CD14-positive monocyte (primary cell): ENCODE measurements around the gene ARRDC3. TPM values are rescaled to one million over a fixed set of nuclear protein-coding genes. Genes with fewer than 3 reads are reported as not detected.

Experiments used
- DNase-seq, 3 donors: peaks; one replicate each; pipeline ENCODE4 v3.0.0-alpha.2; 2011 to 2022
- H2AFZ ChIP-seq: 2 replicates; pipeline ENCODE4 v1.6.0; 2012; ENCODE audit warnings: mild to moderate bottlenecking, low read depth, low read length, inconsistent platforms; ENCODE audit not compliant: insufficient read depth, poor library complexity, severe bottlenecking
- H3K27ac ChIP-seq, 2 donors: 1 replicate in 1 of 2; 2 replicates in 1 of 2; pipeline ENCODE4 v1.5.1; 2012 to 2013; ENCODE audit warnings: low read length in 2 of 2, control low read depth in 1 of 2, inconsistent platforms in 1 of 2, low read depth in 1 of 2, mild to moderate bottlenecking in 1 of 2
- H3K27me3 ChIP-seq, 2 donors: one replicate each; pipeline versions ENCODE4 v1.6.0 to v1.6.1; 2011 to 2013; ENCODE audit warnings: low read length in 2 of 2; ENCODE audit not compliant: control insufficient read depth in 2 of 2, insufficient read depth in 2 of 2
- H3K36me3 ChIP-seq, 2 donors: replicated peaks in 1 of 2; 1 replicate in 1 of 2; 2 replicates in 1 of 2; pipeline versions ENCODE4 v1.5.1 to v1.6.1; 2012 to 2013; ENCODE audit warnings: low read length in 2 of 2, control low read depth in 1 of 2, inconsistent platforms in 1 of 2, mild to moderate bottlenecking in 1 of 2; ENCODE audit not compliant: insufficient read depth in 2 of 2, control insufficient read depth in 1 of 2
- H3K4me1 ChIP-seq, 2 donors: 1 replicate in 1 of 2; 2 replicates in 1 of 2; pipeline versions ENCODE4 v1.5.1 to v1.6.1; 2012 to 2013; ENCODE audit warnings: low read length in 2 of 2, control low read depth in 1 of 2, inconsistent platforms in 1 of 2, mild to moderate bottlenecking in 1 of 2, moderate library complexity in 1 of 2; ENCODE audit not compliant: insufficient read depth in 2 of 2, control insufficient read depth in 1 of 2
- H3K4me2 ChIP-seq: replicated peaks from 2 replicates; pipeline ENCODE3; 2012; ENCODE audit warnings: low read length, moderate library complexity, mild to moderate bottlenecking; ENCODE audit not compliant: poor library complexity, severe bottlenecking; ENCODE audit errors: extremely low read depth
- H3K4me3 ChIP-seq, 3 experiments: fragments of 200-600 bp in 1 of 3; sonication (generic) in 1 of 3; replicated peaks in 1 of 3; 1 replicate in 2 of 3; 2 replicates in 1 of 3; pipeline ENCODE4 v1.5.1; 2011 to 2013; ENCODE audit warnings: low read length in 3 of 3, mild to moderate bottlenecking in 3 of 3, control low read depth in 2 of 3, low read depth in 2 of 3, inconsistent platforms in 1 of 3, moderate library complexity in 1 of 3
- H3K79me2 ChIP-seq: 2 replicates; pipeline ENCODE4 v1.6.0; 2012; ENCODE audit warnings: mild to moderate bottlenecking, control low read depth, inconsistent platforms, low read length, moderate library complexity; ENCODE audit not compliant: insufficient read depth
- H3K9ac ChIP-seq: 2 replicates; pipeline ENCODE4 v1.6.0; 2017; ENCODE audit warnings: low read length, mild to moderate bottlenecking; ENCODE audit not compliant: insufficient read depth, poor library complexity, severe bottlenecking
- H3K9me3 ChIP-seq, 2 donors: replicated peaks in 1 of 2; 1 replicate in 1 of 2; 2 replicates in 1 of 2; pipeline versions ENCODE4 v1.5.1 to v1.6.1; 2012 to 2013; ENCODE audit warnings: low read length in 2 of 2, control low read depth in 1 of 2; ENCODE audit not compliant: control insufficient read depth in 1 of 2, insufficient read depth in 1 of 2
- H4K20me1 ChIP-seq: 2 replicates; pipeline ENCODE4 v1.6.0; 2012; ENCODE audit warnings: mild to moderate bottlenecking, low read length, control low read depth, moderate library complexity; ENCODE audit not compliant: insufficient read depth
- H3K27ac Mint-ChIP-seq, 7 donors: one replicate each; pipeline ENCODE4 v1.8.0; 2020; ENCODE audit warnings: mild to moderate bottlenecking in 7 of 7, mixed read lengths in 7 of 7, moderate library complexity in 6 of 7, inconsistent platforms in 2 of 7
- H3K27me3 Mint-ChIP-seq, 3 donors: one replicate each; pipeline ENCODE4 v1.8.0; 2021 to 2022; ENCODE audit warnings: low read depth in 3 of 3, mild to moderate bottlenecking in 3 of 3, mixed read lengths in 3 of 3, moderate library complexity in 3 of 3, inconsistent platforms in 1 of 3
- H3K36me3 Mint-ChIP-seq, 2 donors: one replicate each; pipeline ENCODE4 v1.8.0; 2020; ENCODE audit warnings: mixed read lengths in 2 of 2, inconsistent platforms in 1 of 2, mild to moderate bottlenecking in 1 of 2
- H3K4me1 Mint-ChIP-seq: one replicate; pipeline ENCODE4 v1.8.0; 2020; ENCODE audit warnings: mild to moderate bottlenecking, mixed read lengths
- H3K4me3 Mint-ChIP-seq, 2 donors: one replicate each; pipeline ENCODE4 v1.8.0; 2020; ENCODE audit warnings: mild to moderate bottlenecking in 2 of 2, mixed read lengths in 2 of 2, moderate library complexity in 1 of 2
- H3K9me3 Mint-ChIP-seq, 7 donors: one replicate each; pipeline ENCODE4 v1.8.0; 2020 to 2022; ENCODE audit warnings: mixed read lengths in 7 of 7, mild to moderate bottlenecking in 6 of 7, moderate library complexity in 6 of 7, inconsistent platforms in 2 of 7
- WGBS: methylation state at CpG from one replicate; pipeline ENCODE4 v1.1.5; 2013; ENCODE audit warnings: missing lambda C conversion rate; ENCODE audit not compliant: insufficient coverage; 5-methylcytosine and 5-hydroxymethylcytosine counted together
- intact Hi-C, 2 donors: fragments of 100-400 bp; cut with micrococcal nuclease; formaldehyde crosslinking; loops; one replicate each; pipeline versions ENCODE4 v1.15.0 to v1.15.1; 2023
- polyA plus RNA-seq, 3 donors: library from polyadenylated mRNA; depleted of rRNA in 1 of 3; unstranded in 2 of 3; stranded (reverse) in 1 of 3; fragments of 300-500 nt in 2 of 3; fragments of >200 nt in 1 of 3; fragmentation: Illumina TruSeq in 2 of 3; gene quantifications; 1 replicate in 2 of 3; 2 replicates in 1 of 3; pipeline ENCODE4 v1.2.3, GENCODE V29; 2012 to 2021
- TF ChIP-seq, protein P1 (sequence below): fragments of 200-600 bp; IDR thresholded peaks from one replicate; pipeline ENCODE4 v1.8.0; 2022; ENCODE audit warnings: antibody characterized with exemption, mild to moderate bottlenecking

ARRDC3 gene
- polyA plus RNA-seq, 3 donors, result 43.3 to 68.0 (median 64.6) TPM

DNA sequence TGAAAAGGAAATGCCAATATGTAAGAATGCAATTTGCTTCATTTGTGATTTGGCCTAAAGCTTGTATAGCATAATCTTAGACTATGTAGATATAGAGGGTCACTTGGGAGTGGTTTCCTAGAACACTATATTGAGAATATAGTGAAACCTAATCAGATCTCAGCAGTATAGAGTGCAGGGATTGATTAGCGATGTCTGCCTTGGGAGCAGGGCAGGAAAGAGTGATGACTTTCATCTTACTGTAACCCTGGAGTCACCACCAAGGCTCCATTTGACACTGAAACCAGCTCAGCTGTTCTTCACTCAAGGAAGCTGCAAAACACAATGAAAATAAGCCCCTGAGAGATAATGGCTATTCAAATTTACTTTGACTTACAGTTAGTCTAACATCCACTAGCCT lies 26.2 kb upstream of the ARRDC3 start:
- peaks cover 0 to 2% (median 0%) of the 10 kb centered on the region in 7 donors for H3K9me3 Mint-ChIP-seq
- H3K36me3 ChIP-seq, result no peaks in the 10 kb centered on the region
- H3K4me1 Mint-ChIP-seq, result no peaks in the 10 kb centered on the region
- peaks cover 0 to 2% of the 10 kb centered on the region in 2 donors for H3K36me3 Mint-ChIP-seq
- no peaks in the 10 kb centered on the region for H3K4me1 ChIP-seq
- H3K79me2 ChIP-seq, result no peaks in the 10 kb centered on the region
- H3K27me3 Mint-ChIP-seq, result peaks cover 0 to 2% (median 0%) of the 10 kb centered on the region in 3 donors
- no peaks in the 10 kb centered on the region for H3K27me3 ChIP-seq
- DNase-seq, result no peak
- H3K4me3 Mint-ChIP-seq, result no peak overlapping the region
- no peak overlapping the region for H3K9ac ChIP-seq
- no CpG with 5 or more reads among the region's 1 CpG for WGBS
- intact Hi-C loops, result no loop called here
- TF ChIP-seq, protein P1, sequence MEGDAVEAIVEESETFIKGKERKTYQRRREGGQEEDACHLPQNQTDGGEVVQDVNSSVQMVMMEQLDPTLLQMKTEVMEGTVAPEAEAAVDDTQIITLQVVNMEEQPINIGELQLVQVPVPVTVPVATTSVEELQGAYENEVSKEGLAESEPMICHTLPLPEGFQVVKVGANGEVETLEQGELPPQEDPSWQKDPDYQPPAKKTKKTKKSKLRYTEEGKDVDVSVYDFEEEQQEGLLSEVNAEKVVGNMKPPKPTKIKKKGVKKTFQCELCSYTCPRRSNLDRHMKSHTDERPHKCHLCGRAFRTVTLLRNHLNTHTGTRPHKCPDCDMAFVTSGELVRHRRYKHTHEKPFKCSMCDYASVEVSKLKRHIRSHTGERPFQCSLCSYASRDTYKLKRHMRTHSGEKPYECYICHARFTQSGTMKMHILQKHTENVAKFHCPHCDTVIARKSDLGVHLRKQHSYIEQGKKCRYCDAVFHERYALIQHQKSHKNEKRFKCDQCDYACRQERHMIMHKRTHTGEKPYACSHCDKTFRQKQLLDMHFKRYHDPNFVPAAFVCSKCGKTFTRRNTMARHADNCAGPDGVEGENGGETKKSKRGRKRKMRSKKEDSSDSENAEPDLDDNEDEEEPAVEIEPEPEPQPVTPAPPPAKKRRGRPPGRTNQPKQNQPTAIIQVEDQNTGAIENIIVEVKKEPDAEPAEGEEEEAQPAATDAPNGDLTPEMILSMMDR, result no peak
- no peak overlapping the region for H3K27ac ChIP-seq
- no peaks in the 10 kb centered on the region for H4K20me1 ChIP-seq
- no peak overlapping the region for H3K4me3 ChIP-seq
- no peaks in the 10 kb centered on the region for H3K9me3 ChIP-seq
- H2AFZ ChIP-seq, result no peak overlapping the region
- H3K4me2 ChIP-seq, result no peak overlapping the region
- no peak overlapping the region for H3K27ac Mint-ChIP-seq

DNA sequence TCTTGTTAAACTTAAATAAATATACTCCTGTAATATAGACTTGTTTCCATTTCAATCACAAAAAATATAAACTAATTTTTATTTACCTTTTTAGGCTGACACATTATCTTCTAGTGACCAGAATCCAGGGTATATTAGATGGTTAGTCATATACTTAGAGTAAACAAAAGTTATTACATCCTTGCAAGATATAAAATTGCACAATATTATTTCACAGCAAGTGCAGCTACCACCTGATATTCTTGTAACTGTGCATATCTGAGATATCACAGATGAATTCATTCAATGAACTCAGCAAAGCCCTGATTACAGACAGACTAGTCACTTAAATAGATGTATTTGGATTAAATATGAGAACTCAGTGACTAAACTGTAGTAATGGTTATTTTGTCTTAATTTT lies 25.6 kb upstream of the ARRDC3 start:
- intact Hi-C loops, result no loop called here
- H3K4me3 Mint-ChIP-seq, result no peak overlapping the region
- Histone ChIP-seq H3K4me1 (no peaks in the 10 kb centered on the region), H3K27me3 (no peaks in the 10 kb centered on the region), H4K20me1 (no peaks in the 10 kb centered on the region), H3K4me3 (no peak overlapping the region), H3K36me3 (no peaks in the 10 kb centered on the region), H3K9me3 (no peaks in the 10 kb centered on the region), H3K27ac (no peak overlapping the region), H3K9ac (no peak overlapping the region), H2AFZ (no peak overlapping the region), H3K4me2 (no peak overlapping the region), H3K79me2 (no peaks in the 10 kb centered on the region)
- H3K36me3 Mint-ChIP-seq, result peaks cover 0 to 2% of the 10 kb centered on the region in 2 donors
- peaks cover 0 to 2% (median 0%) of the 10 kb centered on the region in 7 donors for H3K9me3 Mint-ChIP-seq
- H3K27ac Mint-ChIP-seq, result no peak overlapping the region
- no peaks in the 10 kb centered on the region for H3K4me1 Mint-ChIP-seq
- no peak for DNase-seq
- TF ChIP-seq, protein P1, result no peak
- peaks cover 0 to 2% (median 0%) of the 10 kb centered on the region in 3 donors for H3K27me3 Mint-ChIP-seq
